GM21423 (cell line): ENCODE measurements around the gene IPP.
"Not testable (repeated sequence)": the region's sequence is repeated elsewhere in the genome, so short reads cannot be mapped to it uniquely, and the experiment has no call there.

ENCODE experiments used
- ATAC-seq: cut with Tn5 transposase; IDR thresholded peaks from one replicate; pipeline ENCODE4 v1.9.1; 2021; ENCODE audit warnings: mild to moderate bottlenecking, moderate library complexity; ENCODE audit not compliant: unreplicated experiment

Gene IPP

DNA sequence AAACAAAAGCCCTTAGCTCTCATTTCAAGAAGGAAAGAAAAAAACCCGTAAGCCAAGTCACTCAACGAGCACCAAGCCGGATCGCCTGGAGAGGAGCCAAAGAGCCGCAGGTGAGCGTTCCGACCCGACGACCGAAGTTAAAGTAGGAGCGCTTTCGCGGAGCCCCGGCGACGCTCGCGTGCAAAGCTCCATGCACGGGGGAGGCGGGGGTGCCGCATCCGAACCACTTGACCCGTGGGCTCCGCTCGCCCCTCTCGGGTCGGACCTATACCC, 64.5 kb downstream of the IPP start:
- peak; percentile 8 for ATAC-seq

GRCh38 chr1:45685308-45686014, 65.0 kb downstream of the IPP start:
- ATAC-seq: no peak

DNA sequence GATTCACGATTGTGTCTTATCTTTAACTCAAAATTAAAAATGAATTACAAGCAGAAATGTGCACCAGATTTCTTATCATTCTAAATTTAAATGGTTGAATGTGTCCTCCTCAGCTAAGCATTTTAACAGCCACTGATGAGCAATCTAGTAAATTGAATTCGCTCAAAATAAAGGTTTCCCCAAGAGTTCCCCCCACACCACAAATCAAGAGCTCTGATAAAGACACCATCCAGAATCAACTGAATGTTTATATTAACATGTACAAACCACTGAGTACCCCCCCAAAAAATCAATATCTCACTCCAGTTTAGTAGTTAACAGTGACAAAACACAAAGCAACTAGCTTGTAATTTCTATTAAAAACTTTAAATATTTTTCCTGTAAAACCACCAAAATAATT, 66.1 kb downstream of the IPP start:
- no peak for ATAC-seq

GRCh38 chr1:45682942-45683341, 67.5 kb downstream of the IPP start:
- ATAC-seq: no peak

DNA sequence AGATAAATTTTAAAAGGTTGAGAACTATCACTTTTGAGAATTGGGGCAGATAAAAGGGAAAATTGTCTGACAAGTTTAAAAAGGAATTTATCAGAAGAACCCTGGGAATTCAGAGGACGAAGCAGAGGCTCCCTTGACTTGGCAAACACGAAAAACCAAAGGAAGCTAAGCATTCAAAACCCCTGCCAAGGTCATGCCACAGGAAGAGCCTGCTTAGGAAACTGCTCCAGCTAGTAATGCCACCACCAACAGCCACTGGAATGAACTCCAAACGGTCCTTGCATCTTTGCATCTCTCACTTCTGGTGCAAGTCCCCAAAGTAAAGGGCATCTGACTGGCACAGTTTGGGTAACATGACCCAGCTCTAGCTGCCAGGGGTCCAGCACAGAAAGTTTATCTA, 71.3 kb downstream of the IPP start:
- no peak for ATAC-seq

GRCh38 chr1:45678489-45678888, 72.0 kb downstream of the IPP start:
- no peak for ATAC-seq

DNA sequence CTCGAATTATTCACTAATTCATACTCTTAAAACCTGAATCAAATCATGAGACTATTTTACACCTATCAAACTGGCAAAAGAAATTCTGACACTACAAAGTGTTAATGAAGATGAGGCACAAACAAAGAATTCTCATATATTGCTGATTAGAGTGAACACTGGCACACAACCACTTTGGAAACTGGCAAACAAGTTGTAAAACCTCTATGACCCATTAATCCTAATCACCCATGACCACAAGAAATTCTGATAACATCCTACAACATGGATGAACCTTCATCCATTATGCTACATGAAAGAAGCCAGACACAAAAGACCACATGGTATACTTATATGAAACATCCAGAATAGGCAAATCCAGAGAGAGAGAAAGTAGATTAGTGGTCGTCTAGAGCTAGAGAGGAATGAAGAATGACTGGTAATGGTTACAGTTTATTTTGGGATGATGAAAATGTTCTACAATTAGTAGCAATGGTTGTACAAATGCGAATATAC, 72.7 kb downstream of the IPP start:
- no peak for ATAC-seq

- not testable (repeated sequence) for ATAC-seq
These were observed 73.9 kb downstream of the IPP start for GRCh38 chr1:45676553-45676952.

- no peak for ATAC-seq
These were observed 76.0 kb downstream of the IPP start for GRCh38 chr1:45674478-45674877.

DNA sequence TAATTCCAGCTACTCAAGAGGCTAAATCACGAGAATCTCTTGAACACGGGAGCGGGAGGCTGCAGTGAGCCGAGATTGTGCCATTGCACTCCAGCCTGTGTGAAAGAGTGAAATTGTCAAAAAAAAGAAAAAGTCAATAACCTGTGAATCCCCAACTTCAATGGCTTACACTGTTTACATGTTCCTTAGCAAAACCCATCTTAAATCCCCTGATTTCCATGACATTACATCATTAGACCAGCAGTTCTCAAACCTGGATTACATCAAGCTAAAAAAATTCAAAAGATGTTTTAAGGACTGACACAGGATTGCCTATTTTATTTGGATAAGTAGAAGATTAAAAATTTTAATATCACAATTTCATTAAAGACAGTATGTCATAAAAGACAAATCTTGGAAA, 76.5 kb downstream of the IPP start:
- no peak for ATAC-seq

DNA sequence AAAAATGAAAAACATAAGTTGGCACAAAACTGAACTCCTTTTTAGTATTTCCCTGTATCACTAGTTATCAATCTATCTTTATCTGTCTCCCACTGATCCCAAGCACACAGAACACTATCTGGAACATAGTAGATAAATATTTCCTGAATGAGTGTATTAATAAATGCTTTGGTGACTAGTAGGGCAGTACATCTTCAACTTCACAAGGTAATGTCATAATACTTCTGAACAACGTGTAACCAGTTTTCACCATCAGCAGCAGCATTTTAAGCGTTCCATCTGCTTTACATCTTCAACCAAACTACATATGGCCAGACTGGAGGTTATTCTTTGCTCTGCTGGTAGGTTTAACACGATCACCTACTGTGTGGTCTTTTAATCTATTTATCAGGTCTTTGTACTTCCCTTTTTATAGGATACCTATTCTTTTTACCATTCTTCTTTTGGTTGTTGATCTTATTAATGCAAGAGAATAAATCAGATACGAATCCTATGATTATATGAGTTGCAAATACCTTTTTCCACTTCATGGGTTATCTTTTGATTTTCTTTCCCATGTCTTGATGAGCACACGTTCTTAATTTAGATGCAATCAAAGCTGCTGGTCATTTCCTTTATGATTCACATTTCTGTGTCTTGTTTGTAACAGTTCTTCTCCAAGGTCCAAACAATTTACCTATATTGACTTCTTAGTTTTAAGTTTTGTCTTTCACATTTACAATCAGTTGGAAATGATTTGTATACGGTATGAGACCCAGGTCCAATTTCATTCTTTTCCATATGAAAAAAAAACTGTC, 80.4 kb downstream of the IPP start:
- no peak for ATAC-seq

DNA sequence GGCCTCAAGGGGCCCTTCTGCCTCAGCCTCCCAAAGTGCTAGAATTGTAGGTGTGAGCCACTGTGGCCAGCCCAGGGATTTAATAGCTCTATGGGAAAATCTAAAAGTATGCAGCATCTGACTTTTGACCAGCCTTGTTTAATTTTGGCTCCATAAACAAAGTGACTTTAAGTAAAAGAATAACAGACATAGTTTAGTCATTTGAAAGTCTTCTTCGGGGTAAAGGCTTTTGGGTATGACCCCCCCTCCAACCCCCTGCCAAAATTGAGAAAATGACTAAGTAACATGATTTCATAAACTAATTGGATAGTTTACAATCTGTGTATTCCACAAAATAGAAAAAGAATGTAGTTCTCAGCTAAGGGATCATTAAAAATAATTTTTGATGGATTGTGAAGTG, 81.1 kb downstream of the IPP start:
- ATAC-seq: no peak

DNA sequence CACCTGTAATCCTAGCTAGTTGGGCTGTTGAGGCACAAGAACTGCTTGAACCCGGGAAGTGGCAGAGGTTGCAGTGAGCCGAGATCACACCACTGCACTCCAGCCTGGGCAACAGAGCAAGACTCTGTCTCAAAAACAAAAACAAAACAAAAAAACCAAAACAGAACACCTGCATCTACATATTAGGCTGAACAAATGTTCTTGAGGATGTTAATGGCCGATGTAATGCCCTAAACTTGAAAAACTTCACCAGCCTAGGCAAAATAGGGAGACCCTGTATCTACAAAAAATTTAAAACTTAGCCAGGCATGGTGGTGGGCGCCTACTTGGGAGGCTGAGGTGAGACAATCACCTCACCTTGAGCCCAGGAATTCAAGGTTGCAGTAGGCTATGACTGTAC, 81.9 kb downstream of the IPP start:
- ATAC-seq: no peak

- ATAC-seq: no peak
These were observed 82.9 kb downstream of the IPP start for GRCh38 chr1:45667321-45668111.

- no peak for ATAC-seq
These were observed 83.6 kb downstream of the IPP start for GRCh38 chr1:45666836-45667235.

DNA sequence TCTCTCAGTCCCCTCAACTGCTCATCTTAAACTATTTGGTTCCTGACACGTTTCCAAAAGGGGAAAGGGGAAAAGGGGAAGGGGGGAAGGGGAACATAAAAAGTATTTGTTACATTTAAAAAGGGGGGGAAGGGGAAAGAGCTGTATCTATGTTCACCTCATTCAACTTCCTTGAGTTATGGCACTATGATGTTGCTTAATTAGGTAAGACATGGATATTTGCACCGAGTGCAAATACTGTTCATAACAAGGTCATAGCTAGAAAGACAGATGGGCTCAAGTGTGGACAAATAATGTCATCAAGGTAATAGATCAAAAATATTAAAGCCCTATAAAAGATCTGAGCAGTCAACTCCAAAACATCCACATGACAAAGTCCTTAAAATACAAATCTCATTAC, 90.1 kb downstream of the IPP start:
- no peak for ATAC-seq

DNA sequence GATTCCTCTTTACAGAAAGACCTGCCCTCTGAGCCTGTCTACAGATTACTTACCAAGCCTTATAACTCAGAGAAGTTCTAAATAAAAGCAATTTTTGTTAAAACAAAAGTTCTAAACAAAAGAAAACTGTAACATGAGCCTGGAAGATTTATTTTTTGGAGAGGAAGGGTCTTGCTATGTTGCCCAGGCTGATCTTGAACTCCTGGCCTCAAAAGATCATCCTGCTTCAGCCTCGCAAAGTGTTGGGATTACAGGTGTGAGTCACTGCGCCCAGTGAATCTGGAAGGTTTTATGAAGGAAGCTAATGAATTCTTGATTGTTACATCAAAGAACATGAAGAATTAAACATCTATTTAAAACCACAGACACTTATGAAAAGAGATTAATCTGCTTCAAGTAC, 91.2 kb downstream of the IPP start:
- no peak for ATAC-seq

DNA sequence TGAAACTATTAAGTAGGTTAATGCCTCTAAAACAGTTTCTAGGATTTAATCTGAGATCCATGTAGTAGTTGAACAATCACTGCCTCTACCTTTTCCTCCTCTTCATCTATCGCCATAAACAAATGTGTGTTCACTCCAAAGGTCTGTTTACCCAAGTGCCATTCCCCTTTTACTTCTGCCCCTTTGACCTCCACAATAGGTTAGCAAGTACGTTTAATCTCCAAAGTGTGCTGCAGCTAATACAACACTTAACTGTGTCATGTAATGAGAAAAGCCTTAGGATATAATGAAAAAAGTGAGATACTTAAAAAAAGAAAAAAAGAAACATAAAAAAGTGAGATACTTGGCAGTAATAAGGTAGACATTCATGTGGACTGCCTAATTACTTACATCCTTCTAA, 92.3 kb downstream of the IPP start:
- ATAC-seq: no peak

DNA sequence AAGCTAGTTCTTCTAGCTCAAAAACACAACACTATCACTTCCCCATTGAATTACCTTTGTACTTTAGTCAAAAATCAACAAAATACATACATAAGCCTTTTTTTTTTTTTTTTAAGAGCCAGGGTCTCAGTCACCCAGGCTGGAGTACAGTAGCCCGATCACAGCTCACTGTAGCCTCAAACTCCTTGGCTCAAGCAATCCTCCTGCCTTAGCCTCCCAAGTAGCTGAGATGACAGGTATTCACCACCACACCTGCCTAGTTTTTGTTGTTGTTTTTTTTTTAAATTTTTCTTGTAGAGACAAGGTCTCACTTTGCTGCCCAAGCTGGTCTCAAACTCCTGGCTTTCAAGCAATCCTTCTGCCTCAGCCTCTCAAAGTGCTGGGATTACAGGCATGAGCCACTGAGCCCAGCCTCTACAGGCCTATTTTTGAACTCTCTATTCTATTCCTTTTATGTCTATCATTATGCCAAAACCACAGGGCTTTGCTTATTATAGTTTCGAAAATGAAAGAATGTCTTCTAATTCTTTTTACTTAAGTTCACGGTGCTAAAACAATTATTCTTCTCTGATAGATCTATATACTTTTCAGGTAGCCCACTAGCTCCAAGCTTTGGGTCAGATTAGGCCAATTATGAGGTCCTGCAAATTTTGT, 93.8 kb downstream of the IPP start:
- ATAC-seq: no peak

DNA sequence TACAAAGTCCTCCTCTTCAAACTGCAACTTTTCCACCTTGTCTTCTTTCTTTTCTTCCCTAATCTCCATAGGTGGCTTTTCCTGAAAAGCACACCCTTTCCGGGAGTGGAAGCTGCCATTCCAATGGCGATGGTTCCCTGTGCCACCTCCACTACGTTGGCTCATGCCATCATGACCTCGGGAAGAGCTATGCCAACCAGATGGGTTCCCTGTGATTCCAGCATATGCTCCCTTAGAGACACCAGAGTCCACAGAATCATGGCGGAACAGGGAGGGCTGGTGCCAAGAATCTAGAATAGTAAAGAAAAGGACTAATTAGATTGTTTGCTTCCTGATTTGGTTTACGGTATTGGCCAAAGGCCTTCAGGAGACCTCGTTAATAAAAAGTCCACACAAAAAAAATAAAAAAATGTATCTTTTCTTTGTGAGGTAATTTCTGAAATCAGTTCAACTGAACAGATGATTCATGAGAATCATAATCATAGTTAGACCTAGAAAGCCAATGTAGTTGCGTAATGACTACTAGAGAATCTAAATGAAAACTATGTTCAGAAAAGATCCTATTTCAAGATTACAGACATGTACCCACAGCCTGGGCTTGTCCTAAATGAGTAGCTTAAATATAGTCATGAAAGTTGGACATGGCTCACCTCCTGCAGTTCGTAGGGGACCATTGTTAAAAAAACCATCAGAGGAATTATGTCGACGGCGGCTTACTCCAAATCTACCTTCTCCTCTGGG, 95.7 kb downstream of the IPP start:
- ATAC-seq: no peak
